H1 (cell line): ENCODE results near the gene LSM3.

Experiments used
- ATF2 ChIP-seq: IDR thresholded peaks from 2 replicates; pipeline ENCODE4 v1.6.1; 2012; ENCODE audit warnings: low read length, inconsistent platforms
- CBX5 ChIP-seq: fragments of 300-800, 300-1000 bp; sonication (generic); IDR thresholded peaks from 2 replicates; pipeline ENCODE4 v1.7.1; 2016; ENCODE audit warnings: antibody characterized with exemption, low read length, low read depth
- CHD2 ChIP-seq: IDR thresholded peaks from 2 replicates; pipeline ENCODE4 v1.6.1; 2012; ENCODE audit warnings: low read length, improper control_type of control experiment
- CTCF ChIP-seq, 3 experiments: IDR thresholded peaks; 1 replicate in 2 of 3; 2 replicates in 1 of 3; pipeline versions ENCODE4 v1.5.1 to v1.6.1; 2011; ENCODE audit warnings: low read length in 3 of 3, mild to moderate bottlenecking in 3 of 3, inconsistent platforms in 2 of 3, low read depth in 1 of 3, moderate library complexity in 1 of 3; ENCODE audit not compliant: insufficient read depth in 1 of 3; ENCODE audit errors: control extremely low read depth in 1 of 3
- HDAC6 ChIP-seq: IDR thresholded peaks from one replicate; pipeline ENCODE4 v1.7.1; 2012; ENCODE audit warnings: low read depth, mild to moderate bottlenecking, inconsistent platforms, low read length, moderate library complexity
- POLR2A ChIP-seq, 2 experiments: IDR thresholded peaks; 1 replicate in 1 of 2; 2 replicates in 1 of 2; pipeline ENCODE4 v1.6.1; 2011; ENCODE audit warnings: low read depth in 2 of 2, low read length in 2 of 2, mild to moderate bottlenecking in 2 of 2; ENCODE audit errors: control extremely low read depth in 1 of 2
- RXRA ChIP-seq: IDR thresholded peaks from 2 replicates; pipeline ENCODE4 v1.6.1; 2011; ENCODE audit warnings: low read depth, mild to moderate bottlenecking, low read length, moderate library complexity; ENCODE audit not compliant: insufficient read depth

GRCh38 chr3:14138109-14138877 lies 40.3 kb upstream of the LSM3 start:
- TF ChIP-seq POLR2A (IDR thresholded peaks at IDR 0.05; ENCODE audit: control extremely low read depth in 1 of 2, low read depth in 2 of 2, low read length in 2 of 2) (no peak; a peak in 1 of 3 replicates), CBX5 (no peak), HDAC6 (no peak), ATF2 (no peak), CTCF (IDR thresholded peaks at IDR 0.05; ENCODE audit: control extremely low read depth in 1 of 3, insufficient read depth in 1 of 3, low read depth in 1 of 3, low read length in 3 of 3) (no peak), CHD2 (no peak), RXRA (no peak)
